Activated T-cell treated with anti-CD3 and anti-CD28 coated beads, Interleukin-2, amount 50 U/mL, for 4 hours (primary cell): ENCODE results near the gene PRG2. TPM values are rescaled to one million over a fixed set of nuclear protein-coding genes. Genes with fewer than 3 reads are reported as not detected.

Source experiments
- ATAC-seq, 2 donors: fragments of 200-7000 bp; cut with Tn5 transposase; one replicate each; pipeline ENCODE4 v1.10.0; 2021
- DNase-seq: peaks from one replicate; pipeline ENCODE4 v3.0.0-alpha.2; 2020
- H3K27me3 Mint-ChIP-seq: one replicate; pipeline ENCODE4 v1.8.0; 2021; ENCODE audit warnings: low read depth, mixed read lengths
- H3K36me3 Mint-ChIP-seq: one replicate; pipeline ENCODE4 v1.8.0; 2022; ENCODE audit warnings: mixed read lengths; ENCODE audit not compliant: insufficient read depth
- H3K4me1 Mint-ChIP-seq: one replicate; pipeline ENCODE4 v1.8.0; 2021; ENCODE audit warnings: low read depth, mixed read lengths
- H3K4me3 Mint-ChIP-seq: one replicate; pipeline ENCODE4 v1.8.0; 2021; ENCODE audit warnings: mild to moderate bottlenecking, moderate library complexity, mixed read lengths
- H3K9me3 Mint-ChIP-seq: one replicate; pipeline ENCODE4 v1.8.0; 2021; ENCODE audit warnings: mixed read lengths
- total RNA-seq, 3 donors: library from RNA; stranded (reverse); gene quantifications; one replicate each; pipeline ENCODE4 v1.2.1, GENCODE V29; 2021

Gene PRG2
- total RNA-seq, 3 donors from 2014 or later = 1.8 to 2.7 (median 2.5) TPM

- DNase-seq (no peak), ATAC-seq (no peak)
Measured at GRCh38 chr11:57359896-57360690, 30.4 kb downstream of the PRG2 start.

GRCh38 chr11:57359396-57359795, 31.1 kb downstream of the PRG2 start:
- Mint-ChIP-seq H3K4me1 (no peaks in the 10 kb centered on the region), H3K27me3 (peaks cover 11% of the 10 kb centered on the region), H3K9me3 (peaks cover 6% of the 10 kb centered on the region), H3K36me3 (no peaks in the 10 kb centered on the region), H3K4me3 (no peak overlapping the region)
- no peak for DNase-seq
- ATAC-seq = no peak

More at GRCh38 chr11:57359896-57360690, 30.4 kb downstream of the PRG2 start:
- peaks cover 7% of the 10 kb centered on the region for H3K27me3 Mint-ChIP-seq
- no peaks in the 10 kb centered on the region for H3K36me3 Mint-ChIP-seq
- H3K4me1 Mint-ChIP-seq = no peaks in the 10 kb centered on the region
- no peak overlapping the region for H3K4me3 Mint-ChIP-seq
- peaks cover 6% of the 10 kb centered on the region for H3K9me3 Mint-ChIP-seq

- peaks cover 11% of the 10 kb centered on the region for H3K27me3 Mint-ChIP-seq
- H3K36me3 Mint-ChIP-seq = no peaks in the 10 kb centered on the region
- H3K4me3 Mint-ChIP-seq = no peak overlapping the region
- no peak for DNase-seq
- no peak for ATAC-seq
- H3K4me1 Mint-ChIP-seq = no peaks in the 10 kb centered on the region
- peaks cover 6% of the 10 kb centered on the region for H3K9me3 Mint-ChIP-seq
Measured at GRCh38 chr11:57358991-57359390, 31.5 kb downstream of the PRG2 start.

GRCh38 chr11:57358543-57358961, 31.9 kb downstream of the PRG2 start:
- H3K4me3 Mint-ChIP-seq = no peak overlapping the region
- H3K27me3 Mint-ChIP-seq = peaks cover 11% of the 10 kb centered on the region
- no peaks in the 10 kb centered on the region for H3K36me3 Mint-ChIP-seq
- no peak for ATAC-seq
- H3K9me3 Mint-ChIP-seq = peaks cover 6% of the 10 kb centered on the region
- DNase-seq = no peak
- no peaks in the 10 kb centered on the region for H3K4me1 Mint-ChIP-seq

GRCh38 chr11:57357856-57358255, 32.6 kb downstream of the PRG2 start:
- no peaks in the 10 kb centered on the region for H3K36me3 Mint-ChIP-seq
- H3K27me3 Mint-ChIP-seq = peaks cover 11% of the 10 kb centered on the region
- DNase-seq (no peak), ATAC-seq (no peak)
- peaks cover 2% of the 10 kb centered on the region for H3K9me3 Mint-ChIP-seq
- no peak overlapping the region for H3K4me3 Mint-ChIP-seq
- no peaks in the 10 kb centered on the region for H3K4me1 Mint-ChIP-seq

- Mint-ChIP-seq H3K4me1 (no peaks in the 10 kb centered on the region), H3K27me3 (peaks cover 11% of the 10 kb centered on the region), H3K4me3 (no peak overlapping the region), H3K9me3 (no peaks in the 10 kb centered on the region), H3K36me3 (no peaks in the 10 kb centered on the region)
- ATAC-seq (no peak), DNase-seq (no peak)
Measured at GRCh38 chr11:57357310-57357709, 33.1 kb downstream of the PRG2 start.

GRCh38 chr11:57356268-57356667, 34.2 kb downstream of the PRG2 start:
- Mint-ChIP-seq H3K4me3 (no peak overlapping the region), H3K4me1 (no peaks in the 10 kb centered on the region), H3K9me3 (peaks cover 4% of the 10 kb centered on the region), H3K27me3 (peaks cover 10% of the 10 kb centered on the region), H3K36me3 (no peaks in the 10 kb centered on the region)
- DNase-seq (no peak), ATAC-seq (no peak)

GRCh38 chr11:57354699-57355098, 35.8 kb downstream of the PRG2 start:
- peaks cover 4% of the 10 kb centered on the region for H3K9me3 Mint-ChIP-seq
- ATAC-seq (no peak), DNase-seq (no peak)
- no peaks in the 10 kb centered on the region for H3K36me3 Mint-ChIP-seq
- no peaks in the 10 kb centered on the region for H3K4me1 Mint-ChIP-seq
- peaks cover 12% of the 10 kb centered on the region for H3K27me3 Mint-ChIP-seq
- no peak overlapping the region for H3K4me3 Mint-ChIP-seq

- Mint-ChIP-seq H3K27me3 (peaks cover 12% of the 10 kb centered on the region), H3K4me3 (no peak overlapping the region), H3K36me3 (no peaks in the 10 kb centered on the region), H3K4me1 (no peaks in the 10 kb centered on the region), H3K9me3 (peaks cover 4% of the 10 kb centered on the region)
- DNase-seq (no peak), ATAC-seq (no peak)
Measured at GRCh38 chr11:57353852-57354251, 36.6 kb downstream of the PRG2 start.

- DNase-seq (no peak), ATAC-seq (no peak)
- Mint-ChIP-seq H3K27me3 (peaks cover 12% of the 10 kb centered on the region), H3K9me3 (peaks cover 4% of the 10 kb centered on the region), H3K4me1 (no peaks in the 10 kb centered on the region), H3K36me3 (no peaks in the 10 kb centered on the region), H3K4me3 (no peak overlapping the region)
Measured at GRCh38 chr11:57353446-57353845, 37.0 kb downstream of the PRG2 start.

- no peaks in the 10 kb centered on the region for H3K4me1 Mint-ChIP-seq
- peaks cover 12% of the 10 kb centered on the region for H3K27me3 Mint-ChIP-seq
- ATAC-seq (no peak), DNase-seq (no peak)
- no peak overlapping the region for H3K4me3 Mint-ChIP-seq
- no peaks in the 10 kb centered on the region for H3K36me3 Mint-ChIP-seq
- peaks cover 4% of the 10 kb centered on the region for H3K9me3 Mint-ChIP-seq
Measured at GRCh38 chr11:57353036-57353435, 37.4 kb downstream of the PRG2 start.

GRCh38 chr11:57349491-57350274, 40.8 kb downstream of the PRG2 start:
- peak; percentile 59 to 61 for ATAC-seq
- peaks cover 4% of the 10 kb centered on the region for H3K9me3 Mint-ChIP-seq
- DNase-seq = peak; percentile 59
- no peaks in the 10 kb centered on the region for H3K36me3 Mint-ChIP-seq
- no peak overlapping the region for H3K4me3 Mint-ChIP-seq
- H3K4me1 Mint-ChIP-seq = peaks cover 2% of the 10 kb centered on the region
- peaks cover 9% of the 10 kb centered on the region for H3K27me3 Mint-ChIP-seq

GRCh38 chr11:57348636-57349313, 41.7 kb downstream of the PRG2 start:
- H3K4me3 Mint-ChIP-seq = no peak overlapping the region
- H3K4me1 Mint-ChIP-seq = peaks cover 2% of the 10 kb centered on the region
- peaks cover 4% of the 10 kb centered on the region for H3K9me3 Mint-ChIP-seq
- peaks cover 6% of the 10 kb centered on the region for H3K27me3 Mint-ChIP-seq
- ATAC-seq (no peak), DNase-seq (no peak)
- no peaks in the 10 kb centered on the region for H3K36me3 Mint-ChIP-seq

- Mint-ChIP-seq H3K4me3 (no peak overlapping the region), H3K4me1 (peaks cover 2% of the 10 kb centered on the region), H3K9me3 (peaks cover 4% of the 10 kb centered on the region), H3K36me3 (no peaks in the 10 kb centered on the region), H3K27me3 (peaks cover 6% of the 10 kb centered on the region)
- no peak for ATAC-seq
- no peak for DNase-seq
Measured at GRCh38 chr11:57348052-57348451, 42.4 kb downstream of the PRG2 start.
